DLD1 (cell line): ENCODE results near the gene ATG9A.

ENCODE experiments used
- in situ Hi-C: cut with HindIII; loops from 2 replicates; pipeline ENCODE4 v1.10.0; 2017; ENCODE audit warnings: low sequenced_read_pairs

Gene ATG9A

GRCh38 chr2:219253753-219254589, 24.5 kb upstream of the ATG9A start, which contains the start of gene TUBA4A:
TSS of gene TUBA4A (minus strand) at chr2:219253918. CDS start at chr2:219253858, 60 bp downstream.
- in situ Hi-C loops, result no loop called here

DNA sequence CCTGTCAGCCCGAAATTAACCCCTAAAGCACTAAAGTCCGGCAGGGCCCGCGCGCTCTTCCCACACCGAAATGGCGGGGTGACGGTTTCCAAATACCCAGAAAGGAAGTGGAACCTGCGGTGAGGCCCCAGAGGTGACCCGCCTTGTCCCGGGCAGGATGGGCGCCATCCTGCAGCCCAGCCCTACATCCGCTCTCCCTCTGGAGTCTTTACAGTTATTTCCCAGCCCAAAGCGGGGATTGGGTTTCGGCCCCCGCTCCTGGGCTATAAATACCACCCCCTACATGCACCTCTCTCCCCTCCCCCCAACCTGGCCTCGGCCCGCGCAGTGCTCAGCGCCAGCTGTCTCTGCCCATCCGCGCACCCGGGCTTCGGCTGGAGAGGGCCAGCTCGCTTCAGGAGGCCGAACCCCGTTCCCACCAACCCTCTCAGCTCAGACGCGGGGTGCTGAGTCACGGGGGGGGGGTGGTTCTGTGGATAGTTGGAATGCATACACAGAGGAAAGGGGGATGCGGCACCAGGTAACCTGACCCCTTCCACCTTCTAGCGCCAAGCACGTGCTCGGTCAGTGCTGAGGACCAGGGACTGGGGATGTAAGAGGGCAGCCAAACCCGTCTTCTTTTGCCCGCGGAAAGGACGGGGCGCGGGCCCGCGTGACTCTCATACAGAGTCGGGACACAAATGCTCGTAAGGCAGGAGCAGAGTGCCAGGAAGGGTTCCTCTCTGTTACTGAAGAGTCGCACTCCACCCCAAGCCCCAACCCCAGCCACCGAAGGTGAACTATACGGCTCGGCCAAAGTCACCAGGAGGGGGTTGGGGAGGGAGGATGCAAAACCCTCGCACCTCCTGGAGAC, 23.7 kb upstream of the ATG9A start, which contains the start of gene TUBA4B:
Gene TUBA4B (plus strand): TSS at position 344 of the 853 bp plus-strand sequence. CDS start 165 bp downstream, at position 509.
- in situ Hi-C loops, result no loop called here

GRCh38 chr2:219252570-219252899, 23.1 kb upstream of the ATG9A start:
- in situ Hi-C loops, result no loop called here

- in situ Hi-C loops, result no loop called here
Observed at GRCh38 chr2:219252084-219252483, 22.6 kb upstream of the ATG9A start.

DNA sequence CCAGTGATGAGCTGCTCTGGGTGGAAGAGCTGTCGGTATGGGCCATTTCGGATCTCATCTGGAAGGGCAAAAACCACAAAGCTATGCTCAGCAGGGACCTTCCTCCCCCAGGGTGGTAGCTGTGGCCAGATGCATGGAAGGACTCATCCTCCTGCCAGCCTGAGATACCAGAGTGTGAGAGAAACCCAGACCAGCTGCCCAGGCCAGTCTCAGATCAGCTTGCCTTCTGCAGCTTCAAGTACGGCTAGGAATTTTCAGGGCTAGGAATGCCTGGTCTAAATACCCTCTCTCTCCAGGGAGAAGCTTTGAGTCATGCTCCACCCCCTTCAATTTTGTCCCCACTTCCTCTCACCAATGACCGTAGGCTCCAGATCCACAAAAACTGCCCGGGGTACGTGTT, 22.2 kb upstream of the ATG9A start:
- in situ Hi-C loops, result no loop called here

- in situ Hi-C loops, result no loop called here
Observed at GRCh38 chr2:219250049-219250781, 20.8 kb upstream of the ATG9A start.

- in situ Hi-C loops, result no loop called here
Observed at GRCh38 chr2:219249203-219249980, 20.0 kb upstream of the ATG9A start.

DNA sequence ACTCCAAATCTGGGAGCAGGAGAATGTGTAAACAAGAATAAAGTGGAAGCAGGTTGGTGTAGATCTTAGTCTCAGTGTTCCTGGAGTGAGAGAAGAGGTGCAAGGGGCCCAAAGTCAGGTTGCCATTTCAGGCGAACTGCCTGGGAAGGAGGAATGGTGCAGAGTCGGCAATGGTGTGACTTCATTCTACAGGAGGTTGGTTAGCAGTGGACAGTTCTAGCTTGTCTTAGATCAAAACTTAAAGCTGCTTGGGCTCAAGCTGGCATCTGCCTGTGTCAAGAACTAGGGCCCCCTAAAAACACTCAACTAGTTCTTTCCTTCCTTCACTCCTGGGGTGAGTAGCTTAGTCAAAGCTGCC, 19.4 kb upstream of the ATG9A start:
- in situ Hi-C loops, result no loop called here

DNA sequence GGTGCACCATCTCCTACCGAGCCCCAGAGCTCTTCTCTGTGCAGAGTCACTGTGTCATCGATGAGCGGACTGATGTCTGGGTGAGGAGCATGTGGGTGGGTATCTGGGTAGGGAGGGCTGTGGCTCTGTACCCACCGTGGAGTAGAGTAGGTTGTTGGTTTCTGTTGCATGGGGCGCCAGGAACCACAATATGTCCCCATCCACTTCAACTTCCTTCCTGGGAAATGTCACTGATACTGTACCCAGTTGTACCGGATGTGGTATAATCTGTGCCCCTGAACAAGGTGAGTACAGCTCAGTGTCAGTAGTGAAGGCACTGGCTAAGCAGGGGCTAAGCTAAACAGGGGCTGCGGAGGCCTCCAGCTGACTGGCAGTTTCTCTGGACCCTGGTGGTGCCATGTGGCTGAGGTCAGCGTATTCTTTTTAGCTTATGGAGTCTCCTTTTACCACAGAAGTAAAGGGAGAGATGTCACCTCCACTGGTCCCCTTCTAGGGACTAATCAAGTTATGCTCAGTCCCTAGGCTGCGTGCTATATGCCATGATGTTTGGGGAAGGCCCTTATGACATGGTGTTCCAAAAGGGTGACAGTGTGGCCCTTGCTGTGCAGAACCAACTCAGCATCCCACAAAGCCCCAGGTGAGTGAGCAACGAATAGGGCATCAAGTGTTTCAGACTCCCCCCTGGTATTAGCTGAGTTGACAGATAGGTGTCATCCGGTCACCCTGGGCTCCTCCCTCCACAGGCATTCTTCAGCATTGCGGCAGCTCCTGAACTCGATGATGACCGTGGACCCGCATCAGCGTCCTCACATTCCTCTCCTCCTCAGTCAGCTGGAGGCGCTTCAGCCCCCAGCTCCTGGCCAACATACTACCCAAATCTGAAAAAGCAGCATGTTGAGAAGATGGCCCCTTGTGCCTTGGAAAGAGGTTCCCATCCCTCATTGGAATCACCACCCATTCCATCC, 18.5 kb upstream of the ATG9A start:
- in situ Hi-C loops, result no loop called here

DNA sequence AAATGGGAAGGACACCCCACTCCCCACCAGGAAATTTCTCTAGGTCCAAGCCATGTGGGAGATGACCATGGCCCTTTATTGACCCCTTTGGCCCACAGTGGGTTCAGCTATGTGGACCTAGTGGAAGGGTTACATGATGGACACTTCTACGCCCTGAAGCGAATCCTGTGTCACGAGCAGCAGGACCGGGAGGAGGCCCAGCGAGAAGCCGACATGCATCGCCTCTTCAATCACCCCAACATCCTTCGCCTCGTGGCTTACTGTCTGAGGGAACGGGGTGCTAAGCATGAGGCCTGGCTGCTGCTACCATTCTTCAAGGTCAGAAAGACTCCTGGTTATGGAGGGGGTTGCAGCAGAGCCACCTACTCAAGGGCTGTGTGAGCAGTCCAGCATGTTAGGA, 17.1 kb upstream of the ATG9A start:
- in situ Hi-C loops, result no loop called here

- in situ Hi-C loops, result no loop called here
Observed at GRCh38 chr2:219245899-219246230, 16.4 kb upstream of the ATG9A start.

DNA sequence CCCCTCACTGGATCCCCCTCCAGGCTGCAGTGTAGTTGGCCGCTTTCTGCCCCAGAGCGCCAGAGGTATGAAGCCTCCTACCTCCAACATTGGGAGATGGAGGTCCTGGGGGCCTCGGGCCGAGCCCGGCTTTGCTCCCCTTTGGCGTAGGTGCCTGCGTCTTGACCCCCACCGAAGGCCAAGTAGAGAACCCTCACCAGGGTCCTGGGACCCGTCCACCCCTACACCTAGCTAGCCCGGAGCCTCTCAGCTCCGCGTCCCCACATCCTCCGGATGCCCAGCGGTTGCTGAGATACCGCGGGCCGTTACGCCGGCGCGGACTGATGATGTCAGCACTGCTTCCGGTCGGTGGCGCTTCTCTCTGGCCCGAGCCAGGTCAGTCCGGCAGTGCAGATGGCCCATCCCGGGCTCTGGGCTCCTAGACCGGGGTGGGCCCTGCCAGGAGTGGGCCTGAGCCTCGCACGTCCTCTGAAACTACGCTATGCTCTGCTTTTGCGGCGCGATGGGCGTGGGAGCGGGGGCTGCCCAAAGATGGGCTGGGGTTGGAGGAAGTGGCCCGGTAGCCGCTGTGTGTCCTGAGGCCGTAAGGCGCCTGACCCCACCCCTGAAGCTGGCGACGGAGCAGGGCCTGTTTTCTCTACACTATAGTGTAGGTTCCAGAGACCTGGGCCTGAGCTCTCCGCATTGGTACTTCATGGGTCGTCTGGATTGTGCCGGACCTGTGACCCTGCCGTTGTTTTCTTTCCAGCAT, 15.9 kb upstream of the ATG9A start, which contains the start of the genes GLB1L and STK16:
Gene GLB1L (minus strand): TSS at position 297 of the 751 bp plus-strand sequence. CDS start 1,871 bp downstream, outside the sequence.
Gene STK16 (plus strand): TSS at position 332 of the 751 bp plus-strand sequence. CDS start 521 bp downstream, outside the sequence.
- in situ Hi-C loops, result no loop called here

DNA sequence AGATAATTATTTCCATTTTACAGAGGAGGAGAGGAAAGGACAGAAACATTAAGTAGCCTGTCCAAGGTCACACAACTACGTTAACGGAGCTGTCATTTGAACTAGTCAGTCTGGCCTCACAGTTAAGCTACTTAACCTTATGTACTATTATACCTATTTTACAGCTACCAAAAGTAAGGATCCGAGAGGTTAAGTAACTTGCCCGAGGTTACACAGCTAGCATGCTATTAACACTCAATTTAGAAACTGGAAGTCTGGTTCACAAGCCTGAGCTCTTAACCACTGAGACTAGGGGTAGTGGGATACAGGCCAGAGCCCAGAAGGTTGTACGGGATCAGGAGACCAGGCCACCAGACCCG, 15.3 kb upstream of the ATG9A start:
- in situ Hi-C loops, result no loop called here

GRCh38 chr2:219243291-219243761, 13.9 kb upstream of the ATG9A start:
- in situ Hi-C loops, result no loop called here

DNA sequence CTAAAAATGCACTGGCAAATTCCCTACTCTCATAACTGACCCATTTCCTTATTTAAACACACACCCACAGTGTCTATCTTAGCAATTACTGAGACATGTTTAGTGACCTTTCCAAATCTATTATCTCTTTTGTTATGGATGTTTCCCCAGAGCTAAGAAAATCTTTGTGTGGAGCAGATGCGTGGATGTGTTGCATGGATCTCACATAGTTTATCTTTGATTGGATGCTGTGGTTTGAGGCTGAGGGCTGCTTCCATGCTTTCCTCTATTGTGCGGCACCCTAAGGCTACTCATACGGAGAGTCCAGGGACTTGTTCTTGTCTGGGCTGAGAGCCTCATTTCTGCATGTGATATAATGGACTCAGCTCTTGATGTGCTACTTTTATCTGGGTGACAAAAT, 4.9 kb upstream of the ATG9A start:
- in situ Hi-C loops, result no loop called here

DNA sequence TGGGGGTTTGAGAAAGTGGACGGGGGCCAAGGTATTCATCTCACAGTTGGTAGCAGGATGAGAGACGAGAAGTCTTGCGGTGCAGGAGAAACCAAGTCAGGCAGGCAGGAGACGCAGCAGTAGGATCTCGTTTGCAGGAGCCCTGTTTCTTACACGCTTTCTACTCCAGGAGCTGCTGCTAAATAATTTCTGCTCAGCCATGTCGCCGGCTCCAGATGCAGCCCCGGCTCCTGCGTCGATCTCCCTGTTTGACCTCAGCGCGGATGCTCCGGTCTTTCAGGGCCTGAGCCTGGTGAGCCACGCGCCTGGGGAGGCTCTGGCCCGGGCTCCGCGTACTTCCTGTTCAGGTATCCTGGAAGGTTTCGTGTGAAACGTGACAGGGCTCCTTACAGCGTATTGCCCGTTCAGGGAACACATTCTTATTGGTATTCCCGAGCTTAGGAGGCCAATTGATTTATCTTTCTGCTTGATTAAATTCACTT, 664 bp upstream of the ATG9A start:
- in situ Hi-C loops, result no loop called here

GRCh38 chr2:219228911-219229304, 528 bp downstream of the ATG9A start:
- in situ Hi-C loops, result no loop called here
